ENCODE measurements around the gene UPF2.

The UPF2 gene

GRCh38 chr10:11959966-11960365 is 82.6 kb downstream of the UPF2 start:
- no peak for DNase-seq

- DNase-seq: no peak
Observed at GRCh38 chr10:11958956-11959355, 83.7 kb downstream of the UPF2 start.

- no peak for DNase-seq
Observed at GRCh38 chr10:11951695-11952094, 90.9 kb downstream of the UPF2 start.

- DNase-seq: no peak
Observed at GRCh38 chr10:11950325-11951018, 92.1 kb downstream of the UPF2 start.

GRCh38 chr10:11949152-11949551 is 93.5 kb downstream of the UPF2 start:
- no peak for DNase-seq

DNA sequence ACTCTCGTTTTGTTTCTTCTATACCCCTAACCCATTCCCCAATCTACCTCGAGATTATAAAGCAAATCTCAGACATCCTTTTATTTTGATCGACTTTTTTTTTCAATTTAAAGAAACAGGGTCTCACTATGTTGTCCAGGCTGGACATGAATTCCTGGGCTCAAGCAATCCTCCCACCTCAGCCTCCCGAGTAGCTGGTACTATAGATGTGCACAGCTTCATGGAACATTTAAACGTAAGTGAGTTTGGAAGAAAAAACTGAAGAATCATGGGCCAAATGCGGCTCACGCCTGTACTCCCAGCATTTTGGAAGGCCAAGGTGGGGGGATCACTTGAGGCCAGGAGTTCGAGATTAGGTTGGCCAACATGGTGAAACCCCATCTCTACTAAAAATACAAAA is 96.0 kb downstream of the UPF2 start:
- no peak for DNase-seq

GRCh38 chr10:11936389-11937152 is 106.0 kb downstream of the UPF2 start:
- DNase-seq: no peak

DNA sequence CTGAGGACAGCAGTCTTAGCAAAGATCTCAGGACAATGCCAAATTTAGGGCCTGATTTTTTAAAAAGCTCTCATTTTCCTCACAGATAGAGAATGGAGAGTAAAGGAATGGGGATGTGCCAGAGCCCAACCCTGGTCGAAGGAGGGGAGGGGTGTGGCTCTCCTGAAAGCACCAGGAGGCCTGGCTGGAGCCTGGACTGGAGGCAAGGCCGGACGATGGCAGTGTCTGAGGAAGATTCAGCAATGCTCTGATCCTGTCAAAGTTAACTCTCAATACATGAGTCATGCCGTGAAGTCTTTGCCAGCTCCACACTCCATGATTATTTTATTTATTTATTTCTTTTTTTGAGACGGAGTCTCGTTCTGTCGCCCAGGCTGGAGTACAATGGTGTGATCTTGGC is 108.3 kb downstream of the UPF2 start:
- DNase-seq: no peak

- DNase-seq: no peak
Observed at GRCh38 chr10:11933577-11934223, 108.9 kb downstream of the UPF2 start.

DNA sequence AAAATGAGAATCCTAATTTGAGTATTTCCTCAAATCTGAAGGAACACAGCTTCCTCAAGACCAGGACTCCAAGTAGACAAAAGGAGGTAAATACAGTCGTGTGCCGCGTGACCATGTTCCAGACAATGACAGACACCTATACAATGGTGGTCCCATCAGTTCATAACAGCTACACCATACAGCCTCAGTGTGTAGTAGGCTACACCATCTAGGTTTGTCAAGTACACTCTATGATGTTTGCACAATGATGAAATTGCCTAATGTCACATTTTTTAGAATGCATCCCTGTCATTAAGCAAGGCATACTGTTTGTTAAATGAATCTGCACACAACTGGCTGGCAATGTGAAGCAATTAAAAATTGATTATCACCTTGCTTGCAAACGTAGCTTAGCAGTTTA is 111.6 kb downstream of the UPF2 start:
- no peak for DNase-seq

DNA sequence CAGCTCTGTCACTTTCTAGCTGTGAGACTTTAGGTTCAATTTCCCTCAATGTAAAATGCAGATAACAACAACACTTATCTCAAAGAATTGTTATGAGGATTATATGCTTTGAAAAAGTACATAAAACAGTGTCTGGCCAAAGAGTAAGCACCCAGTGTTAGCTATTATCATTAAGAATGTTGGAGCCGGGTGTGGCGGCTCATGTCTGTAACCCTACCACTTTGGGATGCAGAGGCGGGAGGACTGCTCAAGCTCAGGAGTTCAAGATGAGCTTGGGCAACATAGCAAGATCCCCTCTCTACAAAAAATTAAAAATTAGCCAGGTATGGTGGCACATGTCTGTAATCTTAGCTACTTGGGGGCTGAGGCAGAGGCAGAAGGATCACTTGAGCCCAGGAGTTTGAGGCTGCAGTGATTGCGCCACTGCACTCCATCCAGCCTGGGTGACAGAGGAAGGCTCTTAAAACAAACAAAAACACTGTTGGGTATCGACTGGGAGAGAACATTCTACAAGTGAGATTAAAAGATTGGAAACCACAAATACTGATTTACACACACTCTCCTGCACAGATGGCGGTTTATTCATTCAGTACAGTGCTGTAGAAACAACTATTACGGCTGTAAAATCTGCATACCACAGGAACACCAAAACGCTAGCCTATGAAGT is 112.2 kb downstream of the UPF2 start:
- DNase-seq: no peak

GRCh38 chr10:11927746-11928145 is 114.9 kb downstream of the UPF2 start:
- no peak for DNase-seq

GRCh38 chr10:11921800-11922392 is 120.7 kb downstream of the UPF2 start:
- no peak for DNase-seq

DNA sequence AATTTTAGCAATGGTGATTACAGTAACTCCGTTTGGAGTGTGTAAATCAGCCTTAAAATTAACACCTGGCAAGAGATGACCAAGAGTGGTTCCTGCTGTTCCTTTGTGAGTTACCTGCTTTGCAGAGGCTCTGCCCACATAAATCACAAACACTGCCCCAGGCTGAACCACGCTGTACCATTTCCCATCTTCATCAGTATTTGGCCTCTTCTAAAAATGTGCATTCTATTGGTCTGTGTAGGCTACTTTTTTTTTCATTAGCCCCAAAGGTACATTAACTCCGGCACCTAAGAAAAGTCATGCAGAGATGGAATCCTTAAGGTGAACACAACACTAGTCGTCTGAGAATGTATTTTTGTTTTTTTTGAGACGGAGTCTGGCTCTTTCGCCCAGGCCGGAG is 123.3 kb downstream of the UPF2 start:
- DNase-seq: no peak

GRCh38 chr10:11918384-11918783 is 124.2 kb downstream of the UPF2 start:
- no peak for DNase-seq

DNA sequence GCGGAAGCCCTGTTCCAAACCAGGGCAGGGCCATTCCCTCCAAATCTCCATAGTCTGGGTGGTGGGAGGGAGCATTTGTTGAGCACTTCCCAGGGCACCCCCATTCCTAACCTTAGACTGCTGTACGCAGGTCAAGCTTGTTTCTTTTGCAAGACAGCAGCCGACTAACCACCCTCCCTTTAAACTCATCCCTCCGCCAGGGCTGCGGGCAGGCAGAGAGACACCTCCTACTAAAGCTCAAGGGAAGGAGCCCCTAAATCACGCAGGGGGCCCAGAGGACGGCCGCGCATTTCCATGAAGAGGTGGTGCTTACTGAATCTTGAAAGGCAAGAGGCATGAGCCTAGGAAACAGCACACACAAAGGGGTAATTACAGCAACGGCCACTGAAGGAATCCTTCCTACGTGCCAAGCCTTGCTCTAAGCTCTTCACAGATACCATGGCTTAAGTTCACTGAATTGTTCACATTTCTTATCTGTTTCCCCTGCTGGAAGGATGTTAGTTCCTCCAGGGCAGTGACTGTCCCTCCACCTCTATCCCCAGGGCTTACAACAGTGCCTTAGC is 129.4 kb downstream of the UPF2 start:
- no peak for DNase-seq

- no peak for DNase-seq
Observed at GRCh38 chr10:11910102-11910501, 132.5 kb downstream of the UPF2 start.

GRCh38 chr10:11909618-11910017 is 133.0 kb downstream of the UPF2 start:
- DNase-seq: no peak

- DNase-seq: no peak
Observed at GRCh38 chr10:11908991-11909390, 133.6 kb downstream of the UPF2 start.

DNA sequence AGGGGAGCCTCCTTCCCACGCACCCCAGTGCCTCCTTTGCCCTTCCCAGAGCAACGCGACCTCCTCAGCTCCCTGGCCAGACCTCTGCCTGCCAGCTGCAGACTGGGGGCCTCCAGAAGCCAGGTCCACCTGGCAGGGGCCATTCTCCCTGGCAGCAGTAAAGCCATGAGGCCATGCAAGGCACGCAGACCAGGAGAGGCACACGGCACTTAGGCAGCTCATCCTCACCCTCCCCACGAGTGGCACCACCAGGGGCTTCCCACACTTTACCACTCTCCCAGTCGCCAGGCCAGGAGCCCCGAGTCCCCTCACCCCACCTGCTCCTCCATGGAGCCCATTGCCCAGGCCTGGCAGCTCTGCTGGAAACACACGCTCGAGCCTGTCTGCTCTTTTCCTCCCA is 134.1 kb downstream of the UPF2 start:
- DNase-seq: no peak

DNA sequence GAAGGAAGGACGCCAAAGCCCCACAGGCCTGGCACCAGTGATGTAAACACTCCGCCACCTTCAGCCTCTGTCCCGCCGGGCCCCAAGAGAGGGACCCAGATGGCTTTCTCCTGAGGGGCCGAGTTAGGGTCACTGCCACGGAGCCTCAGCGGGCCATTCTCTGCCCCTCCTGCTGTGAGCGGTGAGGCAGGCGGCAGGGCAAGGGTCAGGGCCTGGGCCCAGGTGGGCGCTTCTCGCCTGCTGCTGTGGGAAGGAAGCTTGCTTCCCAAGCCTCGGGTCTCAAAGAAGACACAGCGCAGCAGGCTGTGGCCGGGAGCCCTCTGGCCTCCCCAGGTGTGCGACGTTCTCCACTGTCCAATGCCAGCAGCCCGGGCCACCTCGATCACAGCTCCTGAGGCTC is 134.7 kb downstream of the UPF2 start:
- no peak for DNase-seq

DNA sequence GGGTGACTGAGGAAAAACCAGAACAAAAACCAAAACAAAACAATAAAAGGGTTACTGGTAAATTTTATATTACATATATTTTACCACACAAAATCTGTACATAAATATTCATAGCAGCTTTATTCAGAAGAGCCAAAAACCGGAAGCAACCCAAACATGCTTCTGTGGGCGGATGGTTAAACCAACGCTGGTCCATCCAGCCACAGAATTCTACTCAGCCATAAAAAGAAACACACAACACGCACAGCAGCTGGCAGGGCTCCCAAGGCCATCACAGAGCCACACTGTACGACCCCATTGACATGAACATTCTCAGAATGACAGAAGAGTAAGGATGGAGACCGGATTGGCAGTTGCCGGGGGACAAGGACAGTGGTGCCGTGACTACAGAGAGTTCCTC is 135.9 kb downstream of the UPF2 start:
- DNase-seq: no peak

- DNase-seq: no peak
Observed at GRCh38 chr10:11902646-11903045, 140.0 kb downstream of the UPF2 start.

Measured in stimulated activated CD4-positive, alpha-beta T cell treated with anti-CD3 and anti-CD28 coated beads, Interleukin-4, amount 100 ng/mL, for 24 hours (primary cell).